Left renal pelvis (tissue), 4 donors: ENCODE results near the gene KYAT1. TPM values are rescaled to one million over a fixed set of nuclear protein-coding genes. Genes with fewer than 3 reads are reported as not detected.
A peak's percentile ranks its signal among the peaks of the same experiment; 100 is the strongest.
"Not testable (repeated sequence)": the region's sequence is repeated elsewhere in the genome, so short reads cannot be mapped to it uniquely, and the experiment has no call there.

Experiments used
- DNase-seq, 4 donors: peaks; one replicate each; pipeline ENCODE4 v3.0.0-alpha.2; 2013; ENCODE audit warnings: low read depth in 4 of 4, low spot score in 3 of 4
- polyA plus RNA-seq, 4 donors: library from polyadenylated mRNA; unstranded; fragments of 120-200 nt; gene quantifications; one replicate each; pipeline ENCODE4 v1.2.1, GENCODE V29; 2013; ENCODE audit not compliant: insufficient read length in 4 of 4

KYAT1 gene
- polyA plus RNA-seq, 4 donors, result 5.3 to 31.2 (median 19.8) TPM

DNA sequence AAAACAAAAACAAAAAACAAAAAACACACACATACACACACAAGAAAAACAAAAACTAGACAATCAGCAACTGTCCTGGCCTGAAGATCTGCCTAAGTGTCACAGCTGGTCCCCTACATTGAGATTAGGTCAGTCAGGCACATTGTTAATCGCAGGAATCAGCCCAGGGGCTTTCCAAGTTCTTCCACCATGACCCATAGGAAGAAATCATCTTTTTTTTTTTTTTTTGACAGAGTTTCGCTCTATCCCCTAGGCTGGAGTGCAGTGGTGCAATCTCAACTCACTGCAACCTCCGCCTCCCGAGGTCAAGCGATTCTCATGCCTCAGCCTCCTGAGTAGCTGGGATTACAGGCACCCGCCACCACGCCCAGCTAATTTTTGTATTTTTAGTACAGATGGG, 38.6 kb downstream of the KYAT1 start:
- not testable (repeated sequence) for DNase-seq

DNA sequence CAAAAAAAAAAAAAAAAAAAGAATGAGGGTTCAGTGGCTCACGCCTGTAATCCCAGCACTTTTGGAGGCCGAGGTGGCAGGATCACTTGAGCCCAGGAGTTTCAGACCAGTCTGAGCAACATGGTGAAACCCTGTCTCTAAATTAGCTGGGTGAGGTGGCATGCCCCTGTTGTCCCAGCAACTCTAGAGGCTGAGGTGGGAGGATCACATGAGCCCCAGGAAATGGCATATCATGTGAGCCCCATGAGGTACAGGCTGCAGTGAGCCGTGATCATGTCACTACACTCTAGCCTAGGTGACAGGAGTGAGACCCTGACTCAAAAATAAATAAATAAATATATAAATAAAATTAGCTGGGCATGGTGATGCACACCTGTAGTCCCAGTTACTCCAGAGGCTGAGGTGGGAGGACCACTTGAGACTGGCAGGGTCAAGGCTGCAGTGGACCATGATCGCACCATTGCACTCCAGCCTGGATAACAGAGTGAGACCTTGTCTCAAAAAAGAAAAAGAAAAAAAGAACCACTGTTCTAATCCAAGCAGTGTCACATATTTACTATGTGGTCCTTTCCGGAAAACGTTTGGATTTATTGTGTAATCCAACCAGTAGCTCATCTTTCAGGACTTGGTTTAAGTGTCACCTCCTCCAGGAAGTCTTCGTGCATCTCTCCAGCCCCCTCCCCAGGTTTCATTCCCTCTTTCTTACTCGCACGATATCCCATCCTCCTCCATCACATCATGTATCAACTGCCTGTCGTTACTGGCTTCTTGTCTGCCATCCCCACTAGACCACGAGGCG, 39.9 kb downstream of the KYAT1 start:
- no peak for DNase-seq

DNA sequence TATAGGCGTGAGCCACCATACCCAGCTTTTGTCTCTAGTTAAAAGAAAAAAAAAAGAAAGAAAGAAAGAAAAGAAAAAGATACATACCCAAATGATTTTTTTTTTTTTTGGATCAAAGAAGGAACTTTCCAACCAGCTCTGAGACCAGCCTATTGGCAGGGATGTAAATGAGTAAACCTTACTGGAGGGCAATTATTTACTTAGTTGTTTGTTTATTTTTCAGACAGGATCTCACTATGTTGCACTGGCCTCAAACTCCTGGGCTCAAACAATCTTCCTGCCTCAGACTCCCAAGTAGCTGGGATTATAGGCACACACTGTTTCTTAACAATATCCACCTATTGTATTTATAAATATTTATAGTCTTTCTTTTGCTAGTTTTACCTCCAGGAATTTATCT, 41.2 kb downstream of the KYAT1 start:
- no peak for DNase-seq

- DNase-seq, result no peak
Observed at GRCh38 chr9:128838338-128838737, 43.4 kb downstream of the KYAT1 start.

GRCh38 chr9:128836509-128837145, 45.1 kb downstream of the KYAT1 start:
- DNase-seq, result no peak

- DNase-seq, result no peak
Observed at GRCh38 chr9:128835246-128836210, 46.2 kb downstream of the KYAT1 start.

DNA sequence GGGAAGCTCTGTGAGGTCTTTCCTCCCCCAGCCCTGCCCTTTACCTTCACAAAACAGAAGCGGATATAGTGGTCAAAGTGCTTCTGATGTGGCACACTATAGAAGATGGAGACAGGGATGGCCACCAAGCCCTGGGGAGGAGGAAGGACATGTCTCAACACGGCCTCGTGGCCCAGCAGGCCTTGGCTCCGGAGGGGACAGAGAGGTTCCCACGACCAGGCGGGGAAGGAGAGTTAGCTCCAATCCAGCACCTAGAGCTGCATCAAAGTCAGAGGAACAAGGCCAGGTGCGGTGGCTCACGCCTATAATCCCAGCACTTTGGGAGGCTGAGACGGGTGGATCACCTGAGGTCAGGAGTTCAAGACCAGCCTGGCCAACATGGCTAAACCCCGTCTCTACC, 48.1 kb downstream of the KYAT1 start:
- DNase-seq, result no peak

- DNase-seq, result peak; percentile 80 to 87 (median 82)
Observed at GRCh38 chr9:128829477-128830251, 52.1 kb downstream of the KYAT1 start, which contains the start of gene SPOUT1. Gene SPOUT1 (minus strand): TSS chr9:128829794. CDS start chr9:128829780, 14 bp downstream.

DNA sequence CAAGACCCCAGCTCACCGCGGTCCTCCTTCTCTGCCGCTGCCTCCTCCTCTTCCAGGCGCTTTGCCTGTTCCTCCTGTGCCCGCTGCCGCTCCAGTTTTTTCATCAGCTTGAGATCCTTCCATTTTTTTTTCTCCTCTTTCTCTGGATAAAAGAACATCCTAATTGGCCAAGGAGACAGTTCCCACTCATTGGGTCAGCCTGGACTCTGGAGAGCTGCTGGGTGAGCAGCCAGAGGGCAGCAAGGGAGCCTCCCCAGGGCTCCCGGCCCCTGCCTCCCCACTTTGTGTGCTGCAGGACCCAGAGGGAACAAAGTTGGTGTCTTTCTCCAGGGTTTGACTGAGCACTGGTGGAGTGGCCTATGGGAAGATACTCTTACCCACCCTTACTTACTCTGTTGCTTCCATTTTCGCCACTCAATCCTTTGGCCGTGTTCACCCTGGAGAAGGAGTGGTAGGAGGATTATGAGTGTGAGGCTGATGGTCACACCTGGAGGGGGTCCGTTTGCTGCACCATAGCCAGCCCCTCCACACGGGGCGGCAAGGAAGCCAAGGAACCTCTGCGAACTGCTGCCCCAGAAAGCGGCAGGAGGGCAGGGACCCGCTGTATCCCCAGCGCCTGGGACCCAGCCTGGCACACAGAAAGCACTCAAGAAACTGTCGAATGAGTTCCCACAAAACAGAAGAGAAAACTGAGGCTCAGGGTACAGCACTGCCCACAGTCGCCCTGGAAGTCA, 52.9 kb downstream of the KYAT1 start:
- DNase-seq, result no peak

- no peak for DNase-seq
Observed at GRCh38 chr9:128828267-128828666, 53.5 kb downstream of the KYAT1 start.

- DNase-seq, result no peak
Observed at GRCh38 chr9:128825923-128826700, 55.6 kb downstream of the KYAT1 start.

- no peak for DNase-seq
Observed at GRCh38 chr9:128824911-128825310, 56.8 kb downstream of the KYAT1 start.

DNA sequence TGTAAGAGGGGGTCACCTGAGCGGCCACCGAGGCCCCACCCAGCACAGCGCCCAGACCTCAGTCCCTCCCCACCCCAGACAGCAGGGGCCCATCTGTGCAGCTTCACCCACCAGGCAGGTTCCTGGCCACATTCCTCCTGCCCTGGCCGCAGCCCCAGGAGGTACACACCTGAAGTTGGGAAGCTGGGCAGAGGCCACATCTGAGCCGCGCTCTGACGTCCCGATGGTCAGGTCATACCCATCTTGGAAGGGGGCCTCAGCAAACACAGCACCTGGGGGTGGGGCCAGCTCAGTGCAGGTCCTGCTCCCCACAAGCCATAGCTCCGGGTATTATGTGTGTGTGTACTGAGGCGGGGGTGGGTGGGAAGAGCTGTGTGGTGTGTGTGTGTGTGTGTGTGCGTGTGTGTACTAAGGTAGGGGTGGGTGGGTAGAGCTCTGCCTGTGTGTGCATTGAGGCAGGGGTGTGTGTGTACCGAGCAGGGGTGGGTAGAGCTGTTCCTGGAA, 57.8 kb downstream of the KYAT1 start:
- DNase-seq, result no peak

DNA sequence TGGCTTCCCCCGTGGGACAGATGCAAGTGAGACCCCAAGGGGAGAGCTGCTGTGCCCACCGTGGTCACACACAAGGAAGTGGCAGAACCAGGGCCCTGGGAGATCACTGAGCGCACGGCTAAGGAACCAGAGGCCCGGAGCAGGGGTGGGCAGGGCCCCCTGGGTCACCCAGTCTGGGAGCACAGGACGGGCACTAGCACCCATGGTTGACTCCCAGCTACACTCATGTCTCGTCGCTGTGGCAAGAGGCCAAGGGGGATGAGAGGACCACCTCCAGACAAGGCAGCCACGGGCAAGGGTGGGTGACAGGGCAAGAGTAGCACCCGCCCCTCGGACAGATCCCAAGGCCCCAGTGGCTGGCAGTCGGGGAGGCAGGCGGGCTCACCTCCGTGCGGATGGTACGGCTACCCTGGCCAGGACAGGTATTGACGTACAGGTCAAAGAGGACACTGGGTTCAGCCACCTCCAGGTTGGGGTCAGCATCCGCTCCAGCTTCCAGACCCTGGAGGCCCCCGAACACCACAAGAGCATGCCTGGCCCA, 58.3 kb downstream of the KYAT1 start:
- no peak for DNase-seq

DNA sequence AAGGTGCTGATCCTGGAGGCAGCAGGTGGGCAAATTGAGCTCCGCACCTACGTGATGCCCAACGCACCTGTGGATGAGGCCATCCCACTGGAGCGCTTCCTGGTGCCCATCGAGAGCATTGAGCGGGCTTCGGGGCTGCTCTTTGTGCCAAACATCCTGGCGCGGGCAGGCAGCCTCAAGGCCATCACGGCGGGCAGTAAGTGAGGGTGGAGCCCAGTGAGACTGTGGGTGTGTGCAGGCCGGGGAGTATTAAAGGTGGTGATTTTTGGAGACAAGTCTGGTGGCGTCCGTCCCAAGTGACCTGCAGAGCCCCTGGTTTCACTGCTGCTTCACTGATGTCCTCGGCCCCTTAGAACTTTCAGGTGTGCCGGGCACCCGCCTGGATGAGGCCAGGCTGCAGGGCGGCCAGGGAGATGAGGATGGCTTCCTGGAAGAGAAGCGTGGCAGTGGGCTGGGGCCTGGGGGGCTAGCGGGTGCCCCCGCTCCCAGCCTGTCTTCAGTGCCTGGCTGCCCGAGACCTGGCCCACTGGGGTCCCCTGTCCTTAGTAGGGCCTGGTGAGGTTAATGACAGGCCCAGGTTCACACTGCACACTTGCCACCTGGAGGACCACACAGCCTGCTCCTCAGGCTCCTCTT, 59.2 kb downstream of the KYAT1 start:
- no peak for DNase-seq

GRCh38 chr9:128821584-128822406, 60.0 kb downstream of the KYAT1 start:
- DNase-seq, result no peak
